Measurements from ENCODE around the gene UBXN6. TPM values are rescaled to one million over a fixed set of nuclear protein-coding genes. Genes with fewer than 3 reads are reported as not detected.

UBXN6 gene
- total and polyA plus RNA-seq, 7 donors, result 47.1 to 160 (median 96.3) TPM

GRCh38 chr19:4399812-4400134 is 57.8 kb downstream of the UBXN6 start:
- 0 to 1% methylated on average over 12 of the region's 12 CpGs for WGBS, 2 donors
- intact Hi-C loops (cut with DNase I), result loop anchor here (2.0 to 5.0 kb wide), 3 partner anchors 57 to 238 kb away; partner anchors contain the start of genes MPND and TNFAIP8L1

GRCh38 chr19:4396949-4397783 is 60.4 kb downstream of the UBXN6 start:
- peaks cover 0 to 12% (median 3%) of the 10 kb centered on the region in 4 donors for H3K36me3 ChIP-seq
- TF ChIP-seq POLR2AphosphoS5 (IDR thresholded peaks at IDR 0.05) (no peak), EP300 (IDR thresholded peaks at IDR 0.05) (no peak), POLR2A (IDR thresholded peaks at IDR 0.05) (no peak), CTCF (IDR thresholded peaks at IDR 0.05) (no peak)
- no peaks in the 10 kb centered on the region for H3K9me3 ChIP-seq
- no peak overlapping the region for H3K4me3 ChIP-seq
- H3K27me3 ChIP-seq, result no peaks in the 10 kb centered on the region
- peak overlapping the region; percentile 18 to 42 (median 34) for H3K27ac ChIP-seq
- no peak for DNase-seq
- 88 to 89% methylated on average over 15 of the region's 15 CpGs for WGBS, 2 donors
- intact Hi-C loops (cut with DNase I), result no loop called here
- peaks cover 0 to 78% (median 68%) of the 10 kb centered on the region in 4 donors for H3K4me1 ChIP-seq

More at GRCh38 chr19:4399812-4400134, 57.8 kb downstream of the UBXN6 start:
- peak overlapping the region; percentile 93 to 97 (median 96) for H3K27ac ChIP-seq
- H3K27me3 ChIP-seq, result no peaks in the 10 kb centered on the region
- peaks cover 0 to 63% (median 60%) of the 10 kb centered on the region in 4 donors for H3K4me1 ChIP-seq
- peak overlapping the region; percentile 91 to 98 (median 96) for H3K4me3 ChIP-seq
- DNase-seq, result peak; percentile 76
- H3K9me3 ChIP-seq, result no peaks in the 10 kb centered on the region
- TF ChIP-seq CTCF (IDR thresholded peaks at IDR 0.05) (no peak), POLR2A (IDR thresholded peaks at IDR 0.05) (no peak)
- peaks cover 0 to 12% (median 3%) of the 10 kb centered on the region in 4 donors for H3K36me3 ChIP-seq

Small RNAs within 50 kb of the gene (small RNA-seq; reads per million reads assigned to genes)
- 0 reads per million in 3 donors for gene MIR4746

Other genes starting within 250 kb of the UBXN6 start
- gene EBI3, start 228.3 kb downstream of the UBXN6 start, total RNA-seq, result 1 to 10 TPM; 1.7 to 3.9 (median 2.5) TPM
- gene EBI3, start 228.3 kb downstream of the UBXN6 start, polyA plus RNA-seq, result 10 to 100 TPM in 2 of 3 donors, 1 to 10 TPM in 1; 3.6 to 17.6 (median 17.6) TPM
- 10 to 100 TPM; 19.4 to 22.5 (median 20.8) TPM for gene YJU2, start 210.7 kb downstream of the UBXN6 start, total RNA-seq
- 10 to 100 TPM; 21.5 to 31.8 (median 24.6) TPM for gene YJU2, start 210.7 kb downstream of the UBXN6 start, polyA plus RNA-seq
- not detected for gene SHD, start 178.5 kb downstream of the UBXN6 start, total RNA-seq
- gene SHD, start 178.5 kb downstream of the UBXN6 start, polyA plus RNA-seq, result 10 to 100 TPM; 18.8 to 84.7 (median 68.0) TPM
- gene TMIGD2, start 155.4 kb downstream of the UBXN6 start, total RNA-seq, result not detected
- 1 to 10 TPM in 1 of 3 donors, under 1 TPM in 1, not detected in 1; 0.60 to 6.3 TPM for gene TMIGD2, start 155.4 kb downstream of the UBXN6 start, polyA plus RNA-seq
- gene FSD1, start 153.2 kb downstream of the UBXN6 start, total RNA-seq, result 1 to 10 TPM in 2 of 4 donors, not detected in 2; 1.1 to 1.5 TPM
- 1 to 10 TPM in 2 of 3 donors, not detected in 1; 1.6 to 2.6 TPM for gene FSD1, start 153.2 kb downstream of the UBXN6 start, polyA plus RNA-seq
- gene STAP2, start 119.0 kb downstream of the UBXN6 start, total RNA-seq, result 1 to 10 TPM in 3 of 4 donors, under 1 TPM in 1; 0.99 to 5.5 (median 2.7) TPM
- gene STAP2, start 119.0 kb downstream of the UBXN6 start, polyA plus RNA-seq, result 100 to 1,000 TPM; 146 to 313 (median 199) TPM
- 10 to 100 TPM in 1 of 4 donors, 1 to 10 TPM in 3; 8.6 to 13.3 (median 9.3) TPM for gene MPND, start 114.2 kb downstream of the UBXN6 start, total RNA-seq
- gene MPND, start 114.2 kb downstream of the UBXN6 start, polyA plus RNA-seq, result 10 to 100 TPM; 38.2 to 65.2 (median 60.1) TPM
- 10 to 100 TPM; 28.5 to 33.9 (median 32.2) TPM for gene SH3GL1, start 57.2 kb downstream of the UBXN6 start, total RNA-seq
- 10 to 100 TPM; 37.9 to 47.4 (median 45.0) TPM for gene SH3GL1, start 57.2 kb downstream of the UBXN6 start, polyA plus RNA-seq
- 1 to 10 TPM; 3.6 to 5.5 (median 4.1) TPM for gene CHAF1A, start 55.2 kb downstream of the UBXN6 start, total RNA-seq
- gene CHAF1A, start 55.2 kb downstream of the UBXN6 start, polyA plus RNA-seq, result 10 to 100 TPM in 2 of 3 donors, 1 to 10 TPM in 1; 5.4 to 19.1 (median 10.6) TPM
- gene HDGFL2, start 14.5 kb upstream of the UBXN6 start, total RNA-seq, result 10 to 100 TPM; 31.0 to 45.5 (median 40.4) TPM
- 10 to 100 TPM; 19.8 to 78.2 (median 22.2) TPM for gene HDGFL2, start 14.5 kb upstream of the UBXN6 start, polyA plus RNA-seq
- 10 to 100 TPM; 41.3 to 71.7 (median 55.9) TPM for gene PLIN4, start 60.7 kb upstream of the UBXN6 start, total RNA-seq
- gene PLIN4, start 60.7 kb upstream of the UBXN6 start, polyA plus RNA-seq, result 10 to 100 TPM in 1 of 3 donors, 1 to 10 TPM in 1, under 1 TPM in 1; 0.69 to 22.3 (median 1.8) TPM
- 10 to 100 TPM in 1 of 4 donors, 1 to 10 TPM in 3; 2.5 to 10.0 (median 4.2) TPM for gene PLIN5, start 77.4 kb upstream of the UBXN6 start, total RNA-seq
- gene PLIN5, start 77.4 kb upstream of the UBXN6 start, polyA plus RNA-seq, result 1 to 10 TPM in 2 of 3 donors, under 1 TPM in 1; 0.69 to 3.1 (median 2.4) TPM
- gene LRG1, start 82.2 kb upstream of the UBXN6 start, total RNA-seq, result 1 to 10 TPM in 1 of 4 donors, under 1 TPM in 2, not detected in 1; 0.36 to 2.3 (median 0.49) TPM
- gene LRG1, start 82.2 kb upstream of the UBXN6 start, polyA plus RNA-seq, result 10 to 100 TPM in 1 of 3 donors, 1 to 10 TPM in 2; 2.4 to 21.0 (median 3.7) TPM
- gene SEMA6B, start 101.9 kb upstream of the UBXN6 start, total RNA-seq, result 1 to 10 TPM; 1.1 to 5.7 (median 1.6) TPM
- 10 to 100 TPM in 1 of 3 donors, 1 to 10 TPM in 1, under 1 TPM in 1; 0.60 to 16.9 (median 4.7) TPM for gene SEMA6B, start 101.9 kb upstream of the UBXN6 start, polyA plus RNA-seq
- 10 to 100 TPM; 18.9 to 25.2 (median 20.0) TPM for gene TNFAIP8L1, start 181.7 kb upstream of the UBXN6 start, total RNA-seq
- gene TNFAIP8L1, start 181.7 kb upstream of the UBXN6 start, polyA plus RNA-seq, result 10 to 100 TPM in 1 of 3 donors, 1 to 10 TPM in 2; 3.7 to 17.1 (median 4.8) TPM
- gene MYDGF, start 212.5 kb upstream of the UBXN6 start, total RNA-seq, result 10 to 100 TPM; 25.7 to 37.4 (median 34.0) TPM
- 100 to 1,000 TPM in 1 of 3 donors, 10 to 100 TPM in 2; 34.2 to 200 (median 55.3) TPM for gene MYDGF, start 212.5 kb upstream of the UBXN6 start, polyA plus RNA-seq